Hepatocyte (in vitro differentiated cells): Measurements from ENCODE around the gene SH3TC1.

Experiments
- EZH2 ChIP-seq: fragments of 200-600 bp; sonication (generic); IDR thresholded peaks from 2 replicates; pipeline ENCODE4 v1.6.1; 2016; ENCODE audit warnings: antibody characterized with exemption, mild to moderate bottlenecking, borderline replicate concordance
- TF ChIP-seq, protein P1 (sequence below): fragments of 200-600 bp; sonication (generic); IDR thresholded peaks from 2 replicates; pipeline ENCODE4 v1.5.1; 2016; ENCODE audit warnings: antibody characterized with exemption, mild to moderate bottlenecking; ENCODE audit not compliant: poor library complexity

DNA sequence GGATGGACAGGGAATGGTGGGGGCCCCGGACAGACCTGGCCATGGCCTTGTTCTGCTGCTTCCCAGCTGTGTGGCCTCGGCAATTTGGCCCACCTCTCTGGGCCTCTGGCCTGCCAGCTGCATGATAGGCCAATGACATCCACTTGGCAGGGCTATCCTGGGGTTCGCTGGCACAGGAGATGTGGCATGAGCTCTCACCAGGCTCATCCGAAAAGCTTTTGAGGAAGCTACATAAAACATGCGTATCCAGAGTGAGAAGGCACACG, 18.1 kb downstream of the SH3TC1 start:
- TF ChIP-seq, protein P1, sequence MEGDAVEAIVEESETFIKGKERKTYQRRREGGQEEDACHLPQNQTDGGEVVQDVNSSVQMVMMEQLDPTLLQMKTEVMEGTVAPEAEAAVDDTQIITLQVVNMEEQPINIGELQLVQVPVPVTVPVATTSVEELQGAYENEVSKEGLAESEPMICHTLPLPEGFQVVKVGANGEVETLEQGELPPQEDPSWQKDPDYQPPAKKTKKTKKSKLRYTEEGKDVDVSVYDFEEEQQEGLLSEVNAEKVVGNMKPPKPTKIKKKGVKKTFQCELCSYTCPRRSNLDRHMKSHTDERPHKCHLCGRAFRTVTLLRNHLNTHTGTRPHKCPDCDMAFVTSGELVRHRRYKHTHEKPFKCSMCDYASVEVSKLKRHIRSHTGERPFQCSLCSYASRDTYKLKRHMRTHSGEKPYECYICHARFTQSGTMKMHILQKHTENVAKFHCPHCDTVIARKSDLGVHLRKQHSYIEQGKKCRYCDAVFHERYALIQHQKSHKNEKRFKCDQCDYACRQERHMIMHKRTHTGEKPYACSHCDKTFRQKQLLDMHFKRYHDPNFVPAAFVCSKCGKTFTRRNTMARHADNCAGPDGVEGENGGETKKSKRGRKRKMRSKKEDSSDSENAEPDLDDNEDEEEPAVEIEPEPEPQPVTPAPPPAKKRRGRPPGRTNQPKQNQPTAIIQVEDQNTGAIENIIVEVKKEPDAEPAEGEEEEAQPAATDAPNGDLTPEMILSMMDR: no peak
- no peak for TF ChIP-seq EZH2
